ENCODE measurements around the gene CDH4.

- TF ChIP-seq EP300 (IDR thresholded peaks at IDR 0.05; ENCODE audit: low read depth), result no peak
- TF ChIP-seq CTCF (IDR thresholded peaks at IDR 0.05), result no peak
- no peak for TF ChIP-seq POLR2A (IDR thresholded peaks at IDR 0.05)
Measured at GRCh38 chr20:61356196-61356595, 104.1 kb downstream of the CDH4 start.
